HepG2 (cell line): ENCODE data around the gene DPP6. TPM values are rescaled to one million over a fixed set of nuclear protein-coding genes. Genes with fewer than 3 reads are reported as not detected.

Experiments
- ARNTL ChIP-seq: sonication (generic); formaldehyde crosslinking; IDR thresholded peaks from 2 replicates; pipeline ENCODE4 v1.4.0; 2020; ENCODE audit warnings: mild to moderate bottlenecking, missing genetic modification reagents
- ASH2L ChIP-seq: fragments of 300-600, 200-600 bp; sonication (generic); IDR thresholded peaks from 2 replicates; pipeline ENCODE4 v1.7.0; 2017; ENCODE audit warnings: low read depth, mild to moderate bottlenecking, moderate library complexity, mixed read lengths, low read length; ENCODE audit not compliant: insufficient read length
- HIVEP1 ChIP-seq: sonication (generic); formaldehyde crosslinking; IDR thresholded peaks from 2 replicates; pipeline ENCODE4 v1.4.0; 2020; ENCODE audit warnings: mild to moderate bottlenecking, missing genetic modification reagents
- HMG20B ChIP-seq: conservative IDR thresholded peaks from 2 replicates; pipeline ENCODE4 v1.6.1; 2016; ENCODE audit warnings: missing genetic modification reagents, missing compliant biosample characterization
- HOXA7 ChIP-seq: sonication (generic); formaldehyde crosslinking; IDR thresholded peaks from 2 replicates; pipeline ENCODE4 v1.8.1; 2022; ENCODE audit warnings: mild to moderate bottlenecking, missing genetic modification reagents, moderate library complexity
- IKZF4 ChIP-seq: sonication (generic); formaldehyde crosslinking; IDR thresholded peaks from 2 replicates; pipeline ENCODE4 v1.5.1; 2020; ENCODE audit warnings: borderline replicate concordance, mild to moderate bottlenecking, low read depth, missing genetic modification reagents; ENCODE audit errors: not compliant biosample characterization
- KDM5B ChIP-seq: sonication (generic); formaldehyde crosslinking; IDR thresholded peaks from 2 replicates; pipeline ENCODE4 v1.4.0; 2020; ENCODE audit warnings: missing genetic modification reagents, mild to moderate bottlenecking, borderline replicate concordance
- MTA1 ChIP-seq: sonication (generic); formaldehyde crosslinking; IDR thresholded peaks from 2 replicates; pipeline ENCODE4 v1.4.0; 2020; ENCODE audit warnings: missing genetic modification reagents, mild to moderate bottlenecking, borderline replicate concordance
- NR0B2 ChIP-seq: sonication (generic); formaldehyde crosslinking; IDR thresholded peaks from 2 replicates; pipeline ENCODE4 v1.4.0; 2020; ENCODE audit warnings: mild to moderate bottlenecking, missing genetic modification reagents
- PBX3 ChIP-seq: sonication (generic); formaldehyde crosslinking; IDR thresholded peaks from 2 replicates; pipeline ENCODE4 v1.8.1; 2023; ENCODE audit warnings: missing genetic modification reagents, inconsistent platforms, borderline replicate concordance
- REXO4 ChIP-seq: sonication (generic); formaldehyde crosslinking; IDR thresholded peaks from 2 replicates; pipeline ENCODE4 v1.8.0; 2022; ENCODE audit warnings: missing genetic modification reagents, mild to moderate bottlenecking, borderline replicate concordance
- TEF ChIP-seq: sonication (generic); formaldehyde crosslinking; IDR thresholded peaks from 2 replicates; pipeline ENCODE4 v1.5.0; 2020; ENCODE audit warnings: missing genetic modification reagents
- ZFAT ChIP-seq: sonication (generic); formaldehyde crosslinking; conservative IDR thresholded peaks from 2 replicates; pipeline ENCODE4 v1.8.1; 2023; ENCODE audit warnings: missing genetic modification reagents, inconsistent platforms
- ZNF362 ChIP-seq: sonication (generic); formaldehyde crosslinking; IDR thresholded peaks from 2 replicates; pipeline ENCODE4 v1.4.0; 2020; ENCODE audit warnings: missing genetic modification reagents, mild to moderate bottlenecking, borderline replicate concordance
- ZNF646 ChIP-seq: sonication (generic); formaldehyde crosslinking; IDR thresholded peaks from 2 replicates; pipeline ENCODE4 v1.9.0; 2021; ENCODE audit warnings: mild to moderate bottlenecking, missing genetic modification reagents
- ZNF674 ChIP-seq: sonication (generic); formaldehyde crosslinking; IDR thresholded peaks from 2 replicates; pipeline ENCODE4 v1.5.0; 2020; ENCODE audit warnings: low read depth, mild to moderate bottlenecking, missing genetic modification reagents
- ZNF777 ChIP-seq: sonication (generic); formaldehyde crosslinking; IDR thresholded peaks from 2 replicates; pipeline ENCODE4 v1.4.0; 2020; ENCODE audit warnings: missing genetic modification reagents
- ZNF816 ChIP-seq: sonication (generic); formaldehyde crosslinking; IDR thresholded peaks from 2 replicates; pipeline ENCODE4 v1.8.0; 2022; ENCODE audit warnings: missing genetic modification reagents, mild to moderate bottlenecking, borderline replicate concordance
- ZNF83 ChIP-seq: sonication (generic); formaldehyde crosslinking; IDR thresholded peaks from 2 replicates; pipeline ENCODE4 v1.4.0; 2020; ENCODE audit warnings: missing genetic modification reagents, mild to moderate bottlenecking, borderline replicate concordance
- polyA plus RNA-seq, 8 experiments: library from polyadenylated mRNA; depleted of rRNA in 3 of 8; stranded (reverse) in 7 of 8; unstranded in 1 of 8; fragments of >200 nt; fragmentation: Illumina TruSeq in 4 of 8; extraction: Trizol in 4 of 8; gene quantifications; 2 replicates each; pipeline versions ENCODE4 v1.2.1 to v1.2.3, GENCODE V29; 2011 to 2016; ENCODE audit warnings: low read depth in 4 of 8, missing spikeins in 1 of 8, mixed read lengths in 1 of 8; ENCODE audit not compliant: insufficient read depth in 1 of 8
- total RNA-seq, 5 experiments: library from RNA; depleted of rRNA; stranded (reverse); fragments of >200 nt; fragmentation: Illumina TruSeq; extraction: Trizol; gene quantifications; 2 replicates each; pipeline ENCODE4 v1.2.3, GENCODE V29; 2016; ENCODE audit warnings: low read depth in 1 of 5

DPP6 gene
- total and polyA plus RNA-seq, 2 of the 13 experiments (the other 11 are each of a cell fraction or from before 2014, with no cell fraction given), result not detected

GRCh38 chr7:154929006-154929726 is 877.0 kb downstream of the DPP6 start (continued):
- TF ChIP-seq REXO4 (no peak), ZNF83 (CRISPR knock-in tag) (no peak), HIVEP1 (0 out of 2 replicates have a peak, but pooled peaks have one; percentile 45), NR0B2 (CRISPR knock-in tag) (0 out of 2 replicates have a peak, but pooled peaks have one; percentile 28), PBX3 (CRISPR knock-in tag) (no peak), ASH2L (no peak), HMG20B (CRISPR knock-in tag) (no peak), ZNF646 (CRISPR knock-in tag) (no peak), ARNTL (no peak), IKZF4 (CRISPR knock-in tag) (no peak), MTA1 (no peak), ZNF816 (CRISPR knock-in tag) (no peak), ZNF674 (no peak), ZFAT (no peak), HOXA7 (CRISPR knock-in tag) (no peak), ZNF362 (CRISPR knock-in tag) (no peak), KDM5B (CRISPR knock-in tag) (peak; percentile 49; the same call in 1 of the 2 replicates), TEF (CRISPR knock-in tag) (no peak), ZNF777 (no peak)
